Loucy (cell line): ENCODE data around the gene RINT1.

Source experiments
- H2AFZ ChIP-seq: fragments of 200-600 bp; sonication (generic); 2 replicates; pipeline ENCODE4 v1.6.0; 2016; ENCODE audit warnings: antibody characterized with exemption, mild to moderate bottlenecking, low read length, moderate library complexity
- H3F3A ChIP-seq: fragments of 200-600 bp; 2 replicates; pipeline ENCODE4 v1.6.0; 2016; ENCODE audit warnings: antibody characterized with exemption, low read depth, mild to moderate bottlenecking
- H3K27me3 ChIP-seq: fragments of 200-600 bp; sonication (generic); 2 replicates; pipeline ENCODE4 v1.6.1; 2014; ENCODE audit warnings: low read length, mild to moderate bottlenecking; ENCODE audit not compliant: insufficient read depth, poor library complexity, severe bottlenecking
- H3K36me3 ChIP-seq: fragments of 200-600 bp; sonication (generic); 2 replicates; pipeline ENCODE4 v1.6.1; 2016; ENCODE audit warnings: low read length; ENCODE audit not compliant: insufficient read depth
- H3K4me1 ChIP-seq: fragments of 200-600 bp; sonication (generic); 2 replicates; pipeline ENCODE4 v1.5.1; 2014; ENCODE audit warnings: low read length, mild to moderate bottlenecking; ENCODE audit not compliant: insufficient read depth, poor library complexity, severe bottlenecking
- H3K4me2 ChIP-seq: fragments of 200-600 bp; sonication (generic); 2 replicates; pipeline ENCODE4 v1.6.0; 2014; ENCODE audit warnings: antibody characterized with exemption, low read length, low read depth, mild to moderate bottlenecking; ENCODE audit not compliant: poor library complexity, severe bottlenecking
- H3K4me3 ChIP-seq: fragments of 200-600 bp; sonication (generic); 2 replicates; pipeline ENCODE4 v1.5.1; 2014; ENCODE audit warnings: low read length, mild to moderate bottlenecking, mixed read lengths; ENCODE audit not compliant: poor library complexity, severe bottlenecking
- H3K79me2 ChIP-seq: fragments of 200-600 bp; sonication (generic); 2 replicates; pipeline ENCODE4 v1.6.1; 2014; ENCODE audit warnings: low read length; ENCODE audit not compliant: insufficient read depth
- H3K9ac ChIP-seq: fragments of 200-600 bp; sonication (generic); 2 replicates; pipeline ENCODE4 v1.6.0; 2014; ENCODE audit warnings: mild to moderate bottlenecking, low read depth, low read length, moderate library complexity; ENCODE audit not compliant: poor library complexity, severe bottlenecking
- H3K9me2 ChIP-seq: fragments of 200-600 bp; sonication (generic); replicated peaks from 2 replicates; pipeline ENCODE4 v1.6.1; 2016; ENCODE audit warnings: low read depth, low read length, mixed read lengths
- H3K9me3 ChIP-seq: fragments of 200-600 bp; sonication (generic); 2 replicates; pipeline ENCODE4 v1.6.1; 2014; ENCODE audit warnings: mild to moderate bottlenecking, antibody characterized with exemption, low read length, low read depth; ENCODE audit not compliant: insufficient read depth
- H4K20me1 ChIP-seq: fragments of 200-600 bp; sonication (generic); 2 replicates; pipeline ENCODE4 v1.6.0; 2014; ENCODE audit warnings: antibody characterized with exemption, low read length, mild to moderate bottlenecking; ENCODE audit not compliant: insufficient read depth, poor library complexity, severe bottlenecking
- EZH2phosphoT487 ChIP-seq: fragments of 200-600 bp; IDR thresholded peaks from 2 replicates; pipeline ENCODE4 v1.6.1; 2018; ENCODE audit warnings: antibody characterized with exemption, mild to moderate bottlenecking, moderate library complexity, borderline replicate concordance
- TF ChIP-seq, protein P1 (sequence below): fragments of 200-600 bp; sonication (generic); conservative IDR thresholded peaks from 2 replicates; pipeline ENCODE4 v1.5.1; 2014; ENCODE audit warnings: mild to moderate bottlenecking, antibody characterized with exemption, low read length

The RINT1 gene

DNA sequence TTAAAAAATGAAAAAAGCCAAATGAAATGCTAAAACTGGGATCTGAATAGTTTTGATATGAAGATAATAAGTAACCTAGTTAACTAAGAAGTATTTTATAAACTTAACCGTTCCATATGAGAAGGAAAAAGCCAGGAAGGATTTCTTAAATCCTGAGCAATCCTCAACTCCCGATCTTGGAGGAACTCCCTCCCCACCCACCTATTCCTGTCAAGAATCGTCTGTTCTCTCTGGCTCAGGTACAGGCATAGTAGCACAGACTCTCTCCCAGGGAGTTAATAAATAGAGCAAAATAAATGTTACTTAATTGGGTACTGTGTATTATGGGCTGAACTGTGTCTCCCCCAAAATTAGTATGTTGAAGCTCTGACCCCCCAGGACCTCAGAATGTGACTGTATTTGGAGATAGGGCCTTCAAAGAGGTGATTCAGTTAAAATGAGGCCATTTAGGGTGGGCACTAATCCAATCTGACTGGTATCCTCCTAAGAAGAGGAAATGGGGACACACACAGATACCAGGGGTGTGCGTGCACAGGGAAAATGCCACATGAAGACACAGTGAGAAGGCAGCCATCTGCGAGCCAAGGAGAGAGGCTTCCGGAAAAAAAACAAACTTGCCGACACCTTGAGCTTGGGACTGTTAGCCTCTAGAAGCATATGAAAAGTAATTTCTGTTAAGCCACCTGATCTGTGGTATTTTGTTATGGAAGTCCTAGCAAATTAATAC lies 38.6 kb upstream of the RINT1 start:
- no peak overlapping the region for H2AFZ ChIP-seq
- no peaks in the 10 kb centered on the region for H3K9me3 ChIP-seq
- H3K9me2 ChIP-seq = no peaks in the 10 kb centered on the region
- H3K27me3 ChIP-seq = no peaks in the 10 kb centered on the region
- no peaks in the 10 kb centered on the region for H3K79me2 ChIP-seq
- no peak for TF ChIP-seq EZH2phosphoT487
- TF ChIP-seq, protein P1, sequence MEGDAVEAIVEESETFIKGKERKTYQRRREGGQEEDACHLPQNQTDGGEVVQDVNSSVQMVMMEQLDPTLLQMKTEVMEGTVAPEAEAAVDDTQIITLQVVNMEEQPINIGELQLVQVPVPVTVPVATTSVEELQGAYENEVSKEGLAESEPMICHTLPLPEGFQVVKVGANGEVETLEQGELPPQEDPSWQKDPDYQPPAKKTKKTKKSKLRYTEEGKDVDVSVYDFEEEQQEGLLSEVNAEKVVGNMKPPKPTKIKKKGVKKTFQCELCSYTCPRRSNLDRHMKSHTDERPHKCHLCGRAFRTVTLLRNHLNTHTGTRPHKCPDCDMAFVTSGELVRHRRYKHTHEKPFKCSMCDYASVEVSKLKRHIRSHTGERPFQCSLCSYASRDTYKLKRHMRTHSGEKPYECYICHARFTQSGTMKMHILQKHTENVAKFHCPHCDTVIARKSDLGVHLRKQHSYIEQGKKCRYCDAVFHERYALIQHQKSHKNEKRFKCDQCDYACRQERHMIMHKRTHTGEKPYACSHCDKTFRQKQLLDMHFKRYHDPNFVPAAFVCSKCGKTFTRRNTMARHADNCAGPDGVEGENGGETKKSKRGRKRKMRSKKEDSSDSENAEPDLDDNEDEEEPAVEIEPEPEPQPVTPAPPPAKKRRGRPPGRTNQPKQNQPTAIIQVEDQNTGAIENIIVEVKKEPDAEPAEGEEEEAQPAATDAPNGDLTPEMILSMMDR = no peak
- H3K4me3 ChIP-seq = no peak overlapping the region
- no peak overlapping the region for H3K9ac ChIP-seq
- H3F3A ChIP-seq = no peaks in the 10 kb centered on the region
- no peak overlapping the region for H3K4me2 ChIP-seq
- H3K36me3 ChIP-seq = no peaks in the 10 kb centered on the region
- no peaks in the 10 kb centered on the region for H3K4me1 ChIP-seq
- no peaks in the 10 kb centered on the region for H4K20me1 ChIP-seq

DNA sequence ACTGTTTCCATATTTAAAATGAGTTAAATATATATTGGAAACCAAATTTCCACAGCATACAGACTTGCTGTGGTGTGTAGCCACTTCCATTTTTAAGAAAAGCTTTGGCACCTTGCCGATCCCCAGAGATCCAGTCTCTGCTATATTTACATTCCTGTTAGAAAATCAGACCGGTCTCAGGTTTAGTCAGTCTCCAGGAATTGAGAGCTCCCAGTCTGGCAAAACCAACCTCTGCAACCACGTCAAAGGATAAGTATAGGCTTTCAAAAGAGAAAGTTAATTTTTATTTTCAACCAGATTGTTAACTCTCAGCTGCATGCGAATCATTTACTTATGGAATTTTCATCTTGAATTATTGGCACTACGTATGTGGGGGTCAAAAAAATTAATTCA lies 38.1 kb upstream of the RINT1 start:
- H3K4me2 ChIP-seq = no peak overlapping the region
- TF ChIP-seq EZH2phosphoT487 = no peak
- TF ChIP-seq, protein P1 = no peak
- H3K9me2 ChIP-seq = no peaks in the 10 kb centered on the region
- H2AFZ ChIP-seq = no peak overlapping the region
- no peaks in the 10 kb centered on the region for H3K79me2 ChIP-seq
- no peak overlapping the region for H3K9ac ChIP-seq
- no peaks in the 10 kb centered on the region for H4K20me1 ChIP-seq
- no peaks in the 10 kb centered on the region for H3K27me3 ChIP-seq
- no peaks in the 10 kb centered on the region for H3K9me3 ChIP-seq
- peaks cover under 1% of the 10 kb centered on the region; the same call in 1 of the 2 replicates for H3K36me3 ChIP-seq
- H3F3A ChIP-seq = no peaks in the 10 kb centered on the region
- no peak overlapping the region for H3K4me3 ChIP-seq
- no peaks in the 10 kb centered on the region for H3K4me1 ChIP-seq

DNA sequence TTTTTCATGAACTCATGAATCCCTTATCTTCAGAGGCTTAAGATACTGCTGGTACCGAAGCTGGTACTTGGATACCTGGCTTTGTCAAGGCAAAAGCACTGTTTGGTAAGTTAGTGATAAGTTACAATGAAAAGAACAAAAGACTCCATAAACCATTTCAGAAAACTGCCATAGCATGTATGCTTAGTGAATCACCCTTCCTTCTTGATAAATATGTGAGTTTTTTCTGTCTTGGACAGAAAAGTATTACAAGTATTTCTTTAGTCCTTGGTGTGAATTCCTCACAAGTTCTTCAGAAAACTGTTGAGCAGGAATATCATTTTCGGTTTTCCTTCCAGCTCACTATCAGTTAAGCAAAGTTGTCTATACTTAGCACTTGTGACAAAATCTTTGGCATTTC lies 35.5 kb upstream of the RINT1 start:
- Histone ChIP-seq H3K79me2 (no peaks in the 10 kb centered on the region), H3K4me1 (no peaks in the 10 kb centered on the region), H3F3A (no peaks in the 10 kb centered on the region), H2AFZ (no peak overlapping the region), H3K4me2 (no peak overlapping the region), H3K9ac (no peak overlapping the region), H3K4me3 (no peak overlapping the region), H4K20me1 (no peaks in the 10 kb centered on the region), H3K9me2 (no peaks in the 10 kb centered on the region), H3K36me3 (peaks cover 16% of the 10 kb centered on the region; the same call in 1 of the 2 replicates), H3K9me3 (no peaks in the 10 kb centered on the region), H3K27me3 (no peaks in the 10 kb centered on the region)
- TF ChIP-seq, protein P1 = no peak
- no peak for TF ChIP-seq EZH2phosphoT487
